ENCODE results near the gene MAN1A2. TPM values are rescaled to one million over a fixed set of nuclear protein-coding genes. Genes with fewer than 3 reads are reported as not detected.

Gene MAN1A2
- total RNA-seq, 1 experiment from 2014 or later, result 38.1 TPM

DNA sequence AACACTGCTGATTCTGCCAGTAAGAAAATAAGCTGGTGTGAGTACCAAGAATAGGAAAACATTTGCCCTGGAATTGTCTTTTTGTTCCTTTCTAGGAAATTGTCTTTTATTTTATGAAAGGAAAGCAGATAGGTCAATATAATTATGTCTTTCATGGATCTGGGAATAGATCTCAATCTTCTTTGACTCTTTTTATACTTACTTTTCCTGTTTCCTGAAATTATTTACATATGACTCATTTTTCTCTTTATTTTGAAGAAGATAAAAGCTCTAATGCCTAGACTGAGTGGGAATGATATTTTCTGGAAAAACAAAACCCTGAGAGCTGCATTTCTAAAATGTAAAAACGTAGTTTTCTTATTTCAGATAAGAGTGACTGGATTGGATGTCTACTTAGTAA, 100.1 kb downstream of the MAN1A2 start:
- Histone ChIP-seq H3K79me2 (ENCODE audit: insufficient read depth, low read length) (no peaks in the 10 kb centered on the region), H3K4me1 (ENCODE audit: control insufficient read depth in 1 of 2, insufficient read depth in 2 of 2, low read length in 2 of 2) (no peaks in the 10 kb centered on the region), H3K9me2 (ENCODE audit: insufficient read depth) (no peaks in the 10 kb centered on the region), H3K27me3 (ENCODE audit: insufficient read depth, low read length) (no peaks in the 10 kb centered on the region), H3K27ac (ENCODE audit: low read depth, low read length) (no peak overlapping the region), H2AFZ (ENCODE audit: low read depth, low read length, poor library complexity, severe bottlenecking) (no peak overlapping the region), H4K20me1 (ENCODE audit: insufficient read depth) (no peaks in the 10 kb centered on the region), H3K9me3 (ENCODE audit: control insufficient read depth in 1 of 2, insufficient read depth in 1 of 2, low read depth in 1 of 2, low read length in 2 of 2) (no peaks in the 10 kb centered on the region), H3K4me2 (ENCODE audit: low read length) (no peak overlapping the region), H3K9ac (ENCODE audit: low read length) (no peak overlapping the region), H3K4me3 (replicated peaks in 1 of 2; ENCODE audit: low read depth in 1 of 2, low read length in 2 of 2) (no peak overlapping the region), H3K36me3 (ENCODE audit: control insufficient read depth in 1 of 2, insufficient read depth in 2 of 2, low read length in 2 of 2) (0 out of 4 replicates have a peak, but pooled peaks cover 0 to 6% of the 10 kb centered on the region in 2 experiments)
- ChIA-PET CTCF (no interaction called here), RAD21 (ENCODE audit: low non-redundant PET in 1 of 2, low total read pairs in 2 of 2, uncharacterized antibody in 2 of 2, unreplicated experiment in 2 of 2) (no interaction called here), POLR2A (no interaction called here)
- BruUV-seq (replicated peaks), result no TSS peak
- no peak for TF ChIP-seq EZH2phosphoT487 (IDR thresholded peaks at IDR 0.05; ENCODE audit: borderline replicate concordance)
- TF ChIP-seq ZBTB33 (IDR thresholded peaks at IDR 0.05; ENCODE audit: extremely low read depth, insufficient replicate concordance, low read length), result no peak
- TF ChIP-seq FOSL1 (IDR thresholded peaks at IDR 0.05; ENCODE audit: low read depth), result no peak
- TF ChIP-seq CBX3 (IDR thresholded peaks at IDR 0.05; ENCODE audit: low read depth), result no peak
- no peak for TF ChIP-seq REST (IDR thresholded peaks at IDR 0.05; ENCODE audit: low read depth)
- no peak for DNase-seq (ENCODE audit: low read depth, low spot score)
- ATAC-seq, result no peak
- intact Hi-C loops (cut with micrococcal nuclease), result no loop called here

All from HCT116 (cell line).